ACC112 (cell line): ENCODE measurements around the gene LDAF1.
"Not testable (repeated sequence)": the region's sequence is repeated elsewhere in the genome, so short reads cannot be mapped to it uniquely, and the experiment has no call there.

ENCODE experiments used
- H2AFZ ChIP-seq: fragments of 200-600 bp; sonication (generic); one replicate; pipeline ENCODE4 v1.6.0; 2017; ENCODE audit warnings: antibody characterized with exemption, low read length; ENCODE audit not compliant: unreplicated experiment
- H3K27ac ChIP-seq: fragments of 200-600 bp; sonication (generic); 2 replicates; pipeline ENCODE4 v1.5.1; 2014; ENCODE audit warnings: low read depth, mild to moderate bottlenecking, antibody characterized with exemption, low read length, moderate library complexity
- H3K27me3 ChIP-seq: fragments of 200-600 bp; sonication (generic); 2 replicates; pipeline ENCODE4 v1.6.1; 2014; ENCODE audit warnings: mild to moderate bottlenecking, antibody characterized with exemption, low read length, moderate library complexity, mixed read lengths; ENCODE audit not compliant: insufficient read depth
- H3K36me3 ChIP-seq: fragments of 200-600 bp; sonication (generic); 2 replicates; pipeline ENCODE4 v1.6.1; 2016; ENCODE audit warnings: mild to moderate bottlenecking, antibody characterized with exemption, low read length, moderate library complexity, mixed read lengths; ENCODE audit not compliant: insufficient read depth
- H3K4me1 ChIP-seq: fragments of 200-600 bp; sonication (generic); one replicate; pipeline ENCODE4 v1.6.1; 2016; ENCODE audit warnings: low read length, mixed read lengths; ENCODE audit not compliant: insufficient read depth, unreplicated experiment, control insufficient read depth
- H3K4me3 ChIP-seq: fragments of 200-600 bp; sonication (generic); 2 replicates; pipeline ENCODE4 v1.5.1; 2014; ENCODE audit warnings: mild to moderate bottlenecking, low read depth, low read length
- H3K79me2 ChIP-seq: fragments of 200-600 bp; sonication (generic); one replicate; pipeline ENCODE4 v1.6.0; 2016; ENCODE audit warnings: low read length; ENCODE audit not compliant: control insufficient read depth, unreplicated experiment, insufficient read depth

Gene LDAF1

DNA sequence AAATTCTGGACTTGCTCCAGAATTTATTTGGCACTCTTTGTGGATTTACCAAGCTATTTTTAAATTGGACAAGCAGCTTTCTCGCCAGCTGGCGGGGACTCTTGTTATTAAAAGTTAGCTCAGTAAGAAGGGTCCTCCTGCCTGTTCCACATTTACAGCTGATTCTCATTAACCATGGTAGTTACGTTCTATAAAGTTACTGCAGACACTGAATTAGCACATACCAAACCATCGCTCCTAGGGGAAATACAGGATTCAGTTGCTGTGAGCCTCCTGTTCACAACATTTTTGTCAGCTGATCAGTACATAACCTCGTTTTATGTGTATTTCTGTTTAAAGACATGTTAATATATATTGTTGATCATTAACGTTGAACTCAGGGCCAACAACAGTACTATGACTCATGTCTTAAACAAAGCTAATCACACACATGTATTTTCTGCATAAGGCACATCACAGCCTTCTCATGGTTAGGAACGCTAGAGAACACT, 4.2 kb downstream of the LDAF1 start:
- no peak overlapping the region for H3K4me3 ChIP-seq
- no peak overlapping the region for H2AFZ ChIP-seq
- no peaks in the 10 kb centered on the region for H3K79me2 ChIP-seq
- H3K27ac ChIP-seq: no peak overlapping the region
- H3K4me1 ChIP-seq: peaks cover 18% of the 10 kb centered on the region
- H3K27me3 ChIP-seq: no peaks in the 10 kb centered on the region
- H3K36me3 ChIP-seq: peaks cover 10% of the 10 kb centered on the region; the same call in 1 of the 2 replicates

DNA sequence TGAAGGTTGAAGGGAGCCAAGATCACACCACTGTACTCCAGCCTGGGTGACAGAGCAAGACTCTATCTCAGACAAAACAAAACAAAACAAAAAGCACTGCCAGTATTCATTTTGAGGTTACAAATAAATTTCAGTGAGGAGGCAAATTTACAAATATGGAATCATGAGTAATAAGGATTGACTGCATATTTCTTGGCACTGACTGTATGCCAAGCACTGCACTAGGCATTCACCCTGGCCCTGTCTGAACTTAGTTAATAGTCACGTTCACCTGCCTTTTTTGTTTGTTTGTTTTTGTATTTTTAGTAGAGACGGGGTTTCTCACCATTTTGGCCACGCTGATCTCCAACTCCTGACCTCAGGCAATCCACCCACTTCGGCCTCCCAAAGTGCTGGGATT, 5.1 kb downstream of the LDAF1 start:
- H2AFZ ChIP-seq: no peak overlapping the region
- H3K4me1 ChIP-seq: peaks cover 13% of the 10 kb centered on the region
- no peak overlapping the region for H3K4me3 ChIP-seq
- no peaks in the 10 kb centered on the region for H3K27me3 ChIP-seq
- H3K27ac ChIP-seq: no peak overlapping the region
- peaks cover 10% of the 10 kb centered on the region; the same call in 1 of the 2 replicates for H3K36me3 ChIP-seq
- H3K79me2 ChIP-seq: no peaks in the 10 kb centered on the region

DNA sequence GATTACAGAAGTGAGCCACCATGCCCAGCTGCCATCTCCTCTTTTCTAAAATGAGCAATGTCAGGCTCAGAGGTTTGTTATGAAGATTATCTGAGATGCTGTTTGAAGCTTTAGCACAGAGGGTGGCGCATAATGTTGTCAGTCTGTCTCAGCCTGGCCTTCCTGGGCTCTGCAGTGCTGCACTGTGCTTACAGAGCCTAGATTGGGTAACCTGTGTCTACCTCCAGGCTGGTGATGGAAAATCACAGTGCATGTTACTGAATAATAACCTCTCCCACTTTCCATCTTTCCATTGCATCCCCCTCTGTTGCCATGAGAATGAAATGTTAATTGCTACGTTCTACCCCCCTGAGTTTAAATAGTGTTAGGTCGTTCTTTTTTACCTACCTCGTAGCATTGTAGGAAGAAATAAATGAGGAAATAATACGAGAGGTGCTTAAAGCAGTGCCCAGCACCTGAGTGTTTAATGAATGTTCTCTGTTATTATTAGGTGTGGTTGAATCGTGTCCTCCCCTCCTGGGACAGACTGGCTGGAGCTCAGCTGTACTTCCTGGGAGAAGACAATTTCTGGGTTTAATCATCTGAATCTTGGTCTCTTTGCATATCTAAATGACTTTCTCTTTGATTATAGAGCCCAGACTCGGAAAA, 6.2 kb downstream of the LDAF1 start:
- Histone ChIP-seq H3K36me3 (peaks cover 10% of the 10 kb centered on the region; the same call in 1 of the 2 replicates), H3K79me2 (no peaks in the 10 kb centered on the region)

DNA sequence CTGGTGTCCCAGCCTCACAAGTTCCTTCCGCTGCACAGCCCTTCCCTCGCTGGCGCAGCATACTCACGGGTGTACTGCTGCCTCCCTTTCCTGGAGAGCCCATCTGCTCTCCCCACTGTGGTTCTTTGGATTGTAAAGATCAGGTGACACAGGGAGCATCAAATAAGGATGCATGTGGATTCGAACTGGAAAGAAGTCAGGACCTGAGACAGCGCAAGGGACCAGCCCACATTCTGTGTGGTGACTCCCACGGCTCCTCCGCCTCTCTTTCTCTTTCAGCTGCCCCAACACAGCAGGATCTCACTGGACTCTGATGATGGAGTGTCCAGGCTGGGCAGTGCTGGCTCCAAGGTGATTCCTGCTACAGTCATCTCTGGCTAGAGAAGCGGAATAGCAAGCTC, 8.1 kb downstream of the LDAF1 start:
- H3K27ac ChIP-seq: peak overlapping the region; percentile 45; the same call in 1 of the 2 replicates
- no peak overlapping the region for H3K4me3 ChIP-seq
- H3K36me3 ChIP-seq: peaks cover 25% of the 10 kb centered on the region

More for the DNA sequence above, 6.2 kb downstream of the LDAF1 start:
- Histone ChIP-seq H3K4me1 (peaks cover 18% of the 10 kb centered on the region), H2AFZ (no peak overlapping the region), H3K27ac (no peak overlapping the region), H3K27me3 (no peaks in the 10 kb centered on the region), H3K4me3 (no peak overlapping the region)

DNA sequence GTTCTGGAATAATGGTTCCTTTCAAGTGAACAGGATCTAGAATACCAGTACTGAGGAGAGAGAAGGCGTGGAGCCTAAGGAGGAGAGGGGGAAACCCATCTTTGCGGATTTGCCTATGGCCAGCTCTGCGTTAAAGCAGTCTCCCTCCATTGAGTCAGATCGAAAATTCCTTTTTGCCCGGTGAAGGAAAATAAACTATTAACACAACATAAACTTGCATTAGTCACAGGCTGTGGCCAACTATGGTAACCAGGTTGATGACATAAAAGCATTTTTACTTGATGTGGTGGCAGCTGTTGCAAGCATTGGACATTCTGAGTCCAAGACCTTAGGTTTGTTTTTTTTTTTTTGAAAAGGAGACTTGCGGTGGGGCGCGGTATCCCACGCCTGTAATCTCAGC, 8.9 kb downstream of the LDAF1 start:
- Histone ChIP-seq H3K36me3 (peaks cover 25% of the 10 kb centered on the region), H3K4me3 (no peak overlapping the region), H3K79me2 (no peaks in the 10 kb centered on the region), H2AFZ (no peak overlapping the region), H3K27ac (peak overlapping the region; percentile 45; the same call in 1 of the 2 replicates), H3K27me3 (no peaks in the 10 kb centered on the region), H3K4me1 (peaks cover 14% of the 10 kb centered on the region)

More for the DNA sequence above, 8.1 kb downstream of the LDAF1 start:
- Histone ChIP-seq H3K4me1 (peaks cover 14% of the 10 kb centered on the region), H3K27me3 (no peaks in the 10 kb centered on the region), H2AFZ (no peak overlapping the region), H3K79me2 (no peaks in the 10 kb centered on the region)

DNA sequence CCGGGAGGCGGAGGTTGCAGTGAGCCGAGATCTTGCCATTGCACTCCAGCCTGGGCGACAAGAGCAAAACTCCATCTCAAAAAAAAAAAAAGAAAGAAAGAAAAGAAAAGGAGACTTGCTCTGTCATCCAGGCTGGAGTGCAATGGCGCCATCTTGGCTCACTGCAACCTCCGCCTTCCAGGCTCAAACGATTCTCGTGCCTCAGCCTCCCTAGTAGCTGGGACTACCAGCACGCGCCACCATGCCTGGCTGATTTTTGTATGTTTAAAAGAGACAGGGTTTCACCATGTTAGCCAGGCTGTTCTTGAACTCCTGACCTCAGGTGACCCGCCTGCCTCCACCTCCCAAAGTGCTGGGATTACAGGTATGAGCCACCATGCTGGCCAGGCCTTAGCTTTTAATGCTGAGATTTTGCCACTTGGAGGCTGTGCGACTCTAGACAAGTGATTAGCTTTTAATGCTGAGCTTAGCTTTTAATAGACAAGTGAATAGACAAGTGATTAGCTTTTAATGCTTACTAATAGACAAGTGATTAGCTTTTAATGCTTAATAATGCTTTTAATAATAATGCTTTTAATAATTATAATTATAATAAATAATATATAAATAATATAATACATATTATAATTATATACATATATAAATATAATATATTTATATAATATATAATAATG, 9.6 kb downstream of the LDAF1 start:
- no peak overlapping the region for H3K4me3 ChIP-seq
- no peaks in the 10 kb centered on the region for H3K79me2 ChIP-seq
- no peak overlapping the region for H3K27ac ChIP-seq
- H3K36me3 ChIP-seq: peaks cover 21% of the 10 kb centered on the region
- peaks cover 14% of the 10 kb centered on the region for H3K4me1 ChIP-seq
- H2AFZ ChIP-seq: no peak overlapping the region
- no peaks in the 10 kb centered on the region for H3K27me3 ChIP-seq

DNA sequence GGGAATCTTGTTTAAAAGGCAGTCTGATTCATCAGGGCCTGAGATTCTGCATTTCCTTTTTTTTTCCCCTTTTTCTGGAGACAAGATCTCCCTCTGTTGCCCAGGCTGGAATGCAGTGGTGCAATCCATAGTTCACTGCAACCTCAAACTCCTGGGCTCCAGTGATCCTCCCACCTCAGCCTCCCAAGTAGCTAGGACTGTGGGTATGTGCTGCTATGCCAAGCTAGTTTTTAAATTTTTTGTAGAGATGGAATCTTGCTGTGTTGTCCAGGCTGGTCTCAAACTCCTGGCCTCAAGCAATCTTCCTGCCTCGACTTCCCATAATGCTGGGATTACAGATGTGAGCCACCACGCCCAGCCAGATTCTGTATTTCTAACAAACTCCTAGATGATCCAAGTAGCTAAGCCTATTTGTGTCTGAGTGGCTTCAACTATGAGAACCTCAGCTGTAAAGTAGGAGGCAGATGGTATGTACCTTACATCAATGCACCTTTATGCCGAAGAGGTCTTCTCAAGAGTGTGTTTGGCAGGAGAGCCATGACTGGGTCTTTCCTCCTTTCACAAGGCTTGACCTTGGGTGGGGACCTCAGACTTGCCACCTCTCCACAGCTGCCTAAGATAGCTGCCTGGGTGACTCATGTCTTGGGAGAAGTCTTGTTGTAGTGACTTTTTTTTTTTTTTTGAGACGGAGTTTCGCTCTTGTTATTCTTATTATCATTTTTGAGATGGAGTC, 10.9 kb downstream of the LDAF1 start:
- Histone ChIP-seq H3K27me3 (no peaks in the 10 kb centered on the region), H3K36me3 (peaks cover 19% of the 10 kb centered on the region), H3K4me1 (peaks cover 14% of the 10 kb centered on the region), H3K27ac (no peak overlapping the region), H2AFZ (no peak overlapping the region), H3K4me3 (no peak overlapping the region), H3K79me2 (no peaks in the 10 kb centered on the region)

DNA sequence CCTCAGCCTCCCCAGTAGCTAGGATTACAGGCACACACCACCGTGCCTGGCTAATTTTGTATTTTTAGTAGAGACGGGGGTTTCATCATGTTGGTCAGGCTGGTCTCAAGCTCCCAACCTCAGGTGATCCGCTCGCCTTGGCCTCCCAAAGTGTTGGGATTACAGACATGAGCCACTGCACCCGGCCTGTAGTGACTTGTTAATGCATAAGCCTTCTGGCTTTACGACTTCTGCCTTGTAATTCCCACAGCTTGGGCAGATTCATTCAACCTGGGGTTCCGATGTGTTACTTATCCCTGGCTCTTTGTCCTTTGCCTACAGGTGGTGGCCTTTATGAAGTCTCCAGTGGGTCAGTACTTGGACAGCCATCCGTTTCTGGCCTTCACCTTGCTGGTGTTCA, 11.6 kb downstream of the LDAF1 start:
- not testable (repeated sequence) for H3K4me3 ChIP-seq, H3K79me2 ChIP-seq, H3K27ac ChIP-seq, H3K27me3 ChIP-seq, H2AFZ ChIP-seq
- H3K36me3 ChIP-seq: peaks cover 19% of the 10 kb centered on the region
- peaks cover 14% of the 10 kb centered on the region for H3K4me1 ChIP-seq

DNA sequence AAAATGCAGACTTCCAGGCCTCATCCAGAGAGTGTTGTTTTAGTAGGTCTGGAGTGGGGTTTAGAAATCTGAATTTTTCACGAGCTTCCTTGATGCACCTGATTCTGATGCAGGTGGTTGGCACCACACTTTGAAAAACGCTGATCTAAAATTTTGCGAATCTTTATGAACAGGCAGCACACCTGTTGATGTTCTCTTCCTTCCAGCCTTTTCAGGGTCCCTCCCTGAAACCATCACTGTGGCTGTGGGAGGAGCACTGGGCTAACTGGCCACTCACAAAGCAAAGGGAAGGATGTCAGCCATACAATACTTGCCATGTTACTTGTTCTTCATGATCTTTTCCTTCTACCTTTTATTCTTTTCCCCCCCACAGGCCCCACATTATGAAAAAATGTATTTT, 14.2 kb downstream of the LDAF1 start:
- H3K27ac ChIP-seq: no peak overlapping the region
- H3K27me3 ChIP-seq: no peaks in the 10 kb centered on the region
- no peak overlapping the region for H2AFZ ChIP-seq
- no peaks in the 10 kb centered on the region for H3K79me2 ChIP-seq
- peaks cover 25% of the 10 kb centered on the region for H3K36me3 ChIP-seq
- no peak overlapping the region for H3K4me3 ChIP-seq
- peaks cover 6% of the 10 kb centered on the region for H3K4me1 ChIP-seq

DNA sequence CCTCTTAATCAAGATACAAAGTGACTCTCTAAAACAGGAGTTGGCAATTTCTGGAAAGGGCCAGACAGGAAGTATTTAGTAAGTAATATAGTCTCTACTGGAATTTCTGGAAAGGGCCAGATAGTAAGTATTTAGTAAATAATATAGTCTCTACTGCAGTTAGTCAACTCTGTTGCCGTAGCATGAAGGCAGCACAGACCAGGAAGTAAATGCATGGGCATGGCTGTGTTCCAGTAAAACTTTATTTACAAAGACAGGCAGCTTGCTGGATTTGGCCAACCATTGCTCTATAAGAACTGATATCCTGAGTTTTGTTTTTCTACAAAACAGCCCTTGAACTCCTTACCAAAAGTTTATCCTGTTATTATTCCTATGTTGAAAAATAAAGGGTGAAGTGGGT, 16.9 kb downstream of the LDAF1 start:
- H3K79me2 ChIP-seq: no peaks in the 10 kb centered on the region
- no peak overlapping the region for H3K27ac ChIP-seq
- H3K36me3 ChIP-seq: peaks cover 25% of the 10 kb centered on the region

More for the DNA sequence above, 16.9 kb downstream of the LDAF1 start:
- no peaks in the 10 kb centered on the region for H3K4me1 ChIP-seq
- no peaks in the 10 kb centered on the region for H3K27me3 ChIP-seq
- H3K4me3 ChIP-seq: no peak overlapping the region
- H2AFZ ChIP-seq: no peak overlapping the region
